CD14-positive monocyte (primary cell): ENCODE results near the gene GLT8D1. TPM values are rescaled to one million over a fixed set of nuclear protein-coding genes. Genes with fewer than 3 reads are reported as not detected.
A peak's percentile ranks its signal among the peaks of the same experiment; 100 is the strongest.

ENCODE experiments used
- DNase-seq, 3 donors: peaks; one replicate each; pipeline ENCODE4 v3.0.0-alpha.2; 2011 to 2022
- H2AFZ ChIP-seq: 2 replicates; pipeline ENCODE4 v1.6.0; 2012; ENCODE audit warnings: mild to moderate bottlenecking, low read depth, low read length, inconsistent platforms; ENCODE audit not compliant: insufficient read depth, poor library complexity, severe bottlenecking
- H3K27ac ChIP-seq, 2 donors: 1 replicate in 1 of 2; 2 replicates in 1 of 2; pipeline ENCODE4 v1.5.1; 2012 to 2013; ENCODE audit warnings: low read length in 2 of 2, control low read depth in 1 of 2, inconsistent platforms in 1 of 2, low read depth in 1 of 2, mild to moderate bottlenecking in 1 of 2
- H3K27me3 ChIP-seq, 2 donors: one replicate each; pipeline versions ENCODE4 v1.6.0 to v1.6.1; 2011 to 2013; ENCODE audit warnings: low read length in 2 of 2; ENCODE audit not compliant: control insufficient read depth in 2 of 2, insufficient read depth in 2 of 2
- H3K36me3 ChIP-seq, 2 donors: replicated peaks in 1 of 2; 1 replicate in 1 of 2; 2 replicates in 1 of 2; pipeline versions ENCODE4 v1.5.1 to v1.6.1; 2012 to 2013; ENCODE audit warnings: low read length in 2 of 2, control low read depth in 1 of 2, inconsistent platforms in 1 of 2, mild to moderate bottlenecking in 1 of 2; ENCODE audit not compliant: insufficient read depth in 2 of 2, control insufficient read depth in 1 of 2
- H3K4me1 ChIP-seq, 2 donors: 1 replicate in 1 of 2; 2 replicates in 1 of 2; pipeline versions ENCODE4 v1.5.1 to v1.6.1; 2012 to 2013; ENCODE audit warnings: low read length in 2 of 2, control low read depth in 1 of 2, inconsistent platforms in 1 of 2, mild to moderate bottlenecking in 1 of 2, moderate library complexity in 1 of 2; ENCODE audit not compliant: insufficient read depth in 2 of 2, control insufficient read depth in 1 of 2
- H3K4me2 ChIP-seq: replicated peaks from 2 replicates; pipeline ENCODE3; 2012; ENCODE audit warnings: low read length, moderate library complexity, mild to moderate bottlenecking; ENCODE audit not compliant: poor library complexity, severe bottlenecking; ENCODE audit errors: extremely low read depth
- H3K4me3 ChIP-seq, 3 experiments: fragments of 200-600 bp in 1 of 3; sonication (generic) in 1 of 3; replicated peaks in 1 of 3; 1 replicate in 2 of 3; 2 replicates in 1 of 3; pipeline ENCODE4 v1.5.1; 2011 to 2013; ENCODE audit warnings: low read length in 3 of 3, mild to moderate bottlenecking in 3 of 3, control low read depth in 2 of 3, low read depth in 2 of 3, inconsistent platforms in 1 of 3, moderate library complexity in 1 of 3
- H3K79me2 ChIP-seq: 2 replicates; pipeline ENCODE4 v1.6.0; 2012; ENCODE audit warnings: mild to moderate bottlenecking, control low read depth, inconsistent platforms, low read length, moderate library complexity; ENCODE audit not compliant: insufficient read depth
- H3K9ac ChIP-seq: 2 replicates; pipeline ENCODE4 v1.6.0; 2017; ENCODE audit warnings: low read length, mild to moderate bottlenecking; ENCODE audit not compliant: insufficient read depth, poor library complexity, severe bottlenecking
- H3K9me3 ChIP-seq, 2 donors: replicated peaks in 1 of 2; 1 replicate in 1 of 2; 2 replicates in 1 of 2; pipeline versions ENCODE4 v1.5.1 to v1.6.1; 2012 to 2013; ENCODE audit warnings: low read length in 2 of 2, control low read depth in 1 of 2; ENCODE audit not compliant: control insufficient read depth in 1 of 2, insufficient read depth in 1 of 2
- H4K20me1 ChIP-seq: 2 replicates; pipeline ENCODE4 v1.6.0; 2012; ENCODE audit warnings: mild to moderate bottlenecking, low read length, control low read depth, moderate library complexity; ENCODE audit not compliant: insufficient read depth
- H3K27ac Mint-ChIP-seq, 7 donors: one replicate each; pipeline ENCODE4 v1.8.0; 2020; ENCODE audit warnings: mild to moderate bottlenecking in 7 of 7, mixed read lengths in 7 of 7, moderate library complexity in 6 of 7, inconsistent platforms in 2 of 7
- H3K27me3 Mint-ChIP-seq, 3 donors: one replicate each; pipeline ENCODE4 v1.8.0; 2021 to 2022; ENCODE audit warnings: low read depth in 3 of 3, mild to moderate bottlenecking in 3 of 3, mixed read lengths in 3 of 3, moderate library complexity in 3 of 3, inconsistent platforms in 1 of 3
- H3K36me3 Mint-ChIP-seq, 2 donors: one replicate each; pipeline ENCODE4 v1.8.0; 2020; ENCODE audit warnings: mixed read lengths in 2 of 2, inconsistent platforms in 1 of 2, mild to moderate bottlenecking in 1 of 2
- H3K4me1 Mint-ChIP-seq: one replicate; pipeline ENCODE4 v1.8.0; 2020; ENCODE audit warnings: mild to moderate bottlenecking, mixed read lengths
- H3K4me3 Mint-ChIP-seq, 2 donors: one replicate each; pipeline ENCODE4 v1.8.0; 2020; ENCODE audit warnings: mild to moderate bottlenecking in 2 of 2, mixed read lengths in 2 of 2, moderate library complexity in 1 of 2
- H3K9me3 Mint-ChIP-seq, 7 donors: one replicate each; pipeline ENCODE4 v1.8.0; 2020 to 2022; ENCODE audit warnings: mixed read lengths in 7 of 7, mild to moderate bottlenecking in 6 of 7, moderate library complexity in 6 of 7, inconsistent platforms in 2 of 7
- WGBS: methylation state at CpG from one replicate; pipeline ENCODE4 v1.1.5; 2013; ENCODE audit warnings: missing lambda C conversion rate; ENCODE audit not compliant: insufficient coverage; 5-methylcytosine and 5-hydroxymethylcytosine counted together
- intact Hi-C, 2 donors: fragments of 100-400 bp; cut with micrococcal nuclease; formaldehyde crosslinking; loops; one replicate each; pipeline versions ENCODE4 v1.15.0 to v1.15.1; 2023
- polyA plus RNA-seq, 3 donors: library from polyadenylated mRNA; depleted of rRNA in 1 of 3; unstranded in 2 of 3; stranded (reverse) in 1 of 3; fragments of 300-500 nt in 2 of 3; fragments of >200 nt in 1 of 3; fragmentation: Illumina TruSeq in 2 of 3; gene quantifications; 1 replicate in 2 of 3; 2 replicates in 1 of 3; pipeline ENCODE4 v1.2.3, GENCODE V29; 2012 to 2021
- TF ChIP-seq, protein P1 (sequence below): fragments of 200-600 bp; IDR thresholded peaks from one replicate; pipeline ENCODE4 v1.8.0; 2022; ENCODE audit warnings: antibody characterized with exemption, mild to moderate bottlenecking

Gene GLT8D1
- polyA plus RNA-seq, 3 donors = 27.3 to 34.8 (median 34.8) TPM

DNA sequence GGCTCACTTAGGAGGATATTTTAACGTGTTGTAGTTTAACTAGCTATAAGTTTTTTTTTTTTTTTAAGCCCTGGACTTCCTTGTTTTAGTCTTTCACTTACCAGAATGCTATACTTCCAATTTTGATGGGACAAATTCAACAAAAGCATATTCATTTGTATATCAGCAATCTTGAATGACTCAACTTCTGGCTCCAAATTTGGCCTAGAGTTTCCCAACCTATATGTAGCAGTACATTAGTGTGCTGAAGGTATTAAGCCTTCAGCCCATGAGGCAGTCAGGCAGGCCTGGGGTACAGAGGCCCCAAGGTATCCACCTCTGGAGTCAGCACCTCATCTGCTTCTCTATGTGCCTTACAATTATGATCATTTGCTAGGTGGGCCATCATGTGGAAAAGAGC lies 25.8 kb downstream of the GLT8D1 start:
- DNase-seq = no peak
- no peak overlapping the region for H3K9ac ChIP-seq
- TF ChIP-seq, protein P1, sequence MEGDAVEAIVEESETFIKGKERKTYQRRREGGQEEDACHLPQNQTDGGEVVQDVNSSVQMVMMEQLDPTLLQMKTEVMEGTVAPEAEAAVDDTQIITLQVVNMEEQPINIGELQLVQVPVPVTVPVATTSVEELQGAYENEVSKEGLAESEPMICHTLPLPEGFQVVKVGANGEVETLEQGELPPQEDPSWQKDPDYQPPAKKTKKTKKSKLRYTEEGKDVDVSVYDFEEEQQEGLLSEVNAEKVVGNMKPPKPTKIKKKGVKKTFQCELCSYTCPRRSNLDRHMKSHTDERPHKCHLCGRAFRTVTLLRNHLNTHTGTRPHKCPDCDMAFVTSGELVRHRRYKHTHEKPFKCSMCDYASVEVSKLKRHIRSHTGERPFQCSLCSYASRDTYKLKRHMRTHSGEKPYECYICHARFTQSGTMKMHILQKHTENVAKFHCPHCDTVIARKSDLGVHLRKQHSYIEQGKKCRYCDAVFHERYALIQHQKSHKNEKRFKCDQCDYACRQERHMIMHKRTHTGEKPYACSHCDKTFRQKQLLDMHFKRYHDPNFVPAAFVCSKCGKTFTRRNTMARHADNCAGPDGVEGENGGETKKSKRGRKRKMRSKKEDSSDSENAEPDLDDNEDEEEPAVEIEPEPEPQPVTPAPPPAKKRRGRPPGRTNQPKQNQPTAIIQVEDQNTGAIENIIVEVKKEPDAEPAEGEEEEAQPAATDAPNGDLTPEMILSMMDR = no peak
- no peak overlapping the region for H3K4me3 ChIP-seq
- H3K4me3 Mint-ChIP-seq = no peak overlapping the region
- H3K9me3 ChIP-seq = no peaks in the 10 kb centered on the region
- WGBS = no CpG with 5 or more reads among the region's 1 CpG
- no peaks in the 10 kb centered on the region for H3K27me3 ChIP-seq
- peak overlapping the region in 6 of 7 donors; percentile 3 to 78 (median 37) for H3K27ac Mint-ChIP-seq
- peaks cover 50% of the 10 kb centered on the region for H3K4me1 Mint-ChIP-seq
- peaks cover 49 to 61% of the 10 kb centered on the region in 2 donors for H3K36me3 ChIP-seq
- intact Hi-C loops = loop anchor here in 1 of 2 donors (10.0 kb wide), 1 partner anchor 145 kb away; the partner anchor contains the start of genes NT5DC2 and UQCC5
- H3K9me3 Mint-ChIP-seq = no peaks in the 10 kb centered on the region
- H3K36me3 Mint-ChIP-seq = peaks cover 48 to 59% of the 10 kb centered on the region in 2 donors
- H4K20me1 ChIP-seq = peaks cover 61% of the 10 kb centered on the region
- H3K27me3 Mint-ChIP-seq = peaks cover 0 to 2% (median 0%) of the 10 kb centered on the region in 3 donors
- H3K27ac ChIP-seq = peak overlapping the region in 1 of 2 donors; percentile 66
- H3K4me1 ChIP-seq = peaks cover 42 to 49% of the 10 kb centered on the region in 2 donors
- H3K79me2 ChIP-seq = peaks cover 73% of the 10 kb centered on the region
- no peak overlapping the region for H2AFZ ChIP-seq
- no peak overlapping the region for H3K4me2 ChIP-seq

- intact Hi-C loops = no loop called here
- Histone ChIP-seq H3K27ac (peak overlapping the region in 1 of 2 donors; percentile 66), H3K27me3 (no peaks in the 10 kb centered on the region), H3K4me1 (peaks cover 37 to 43% of the 10 kb centered on the region in 2 donors), H3K9ac (no peak overlapping the region), H3K79me2 (peaks cover 67% of the 10 kb centered on the region), H4K20me1 (peaks cover 58% of the 10 kb centered on the region), H3K9me3 (no peaks in the 10 kb centered on the region), H2AFZ (no peak overlapping the region), H3K4me2 (no peak overlapping the region), H3K4me3 (no peak overlapping the region), H3K36me3 (peaks cover 53 to 64% of the 10 kb centered on the region in 2 donors)
- Mint-ChIP-seq H3K4me3 (no peak overlapping the region), H3K9me3 (no peaks in the 10 kb centered on the region), H3K27ac (peak overlapping the region in 3 of 7 donors; percentile 1 to 78 (median 3)), H3K36me3 (peaks cover 49 to 61% of the 10 kb centered on the region in 2 donors), H3K4me1 (peaks cover 44% of the 10 kb centered on the region), H3K27me3 (peaks cover 0 to 2% (median 0%) of the 10 kb centered on the region in 3 donors)
- DNase-seq = no peak
- TF ChIP-seq, protein P1 = no peak
- no CpG with 5 or more reads among the region's 3 CpGs for WGBS
Measured at GRCh38 chr3:52679199-52679538, 26.4 kb downstream of the GLT8D1 start.
